GM04504 (cell line): ENCODE data around the gene SUCLG2.

Source experiments
- DNase-seq: peaks from one replicate; pipeline ENCODE4 v3.0.0-alpha.2; 2012; ENCODE audit warnings: low read depth

Gene SUCLG2

GRCh38 chr3:67458408-67458807 is 196.0 kb downstream of the SUCLG2 start:
- no peak for DNase-seq

- DNase-seq: no peak
These were observed 200.8 kb downstream of the SUCLG2 start for GRCh38 chr3:67453628-67454027.

GRCh38 chr3:67450153-67450552 is 204.3 kb downstream of the SUCLG2 start:
- no peak for DNase-seq

GRCh38 chr3:67447393-67447792 is 207.0 kb downstream of the SUCLG2 start:
- DNase-seq: no peak

- DNase-seq: no peak
These were observed 216.6 kb downstream of the SUCLG2 start for GRCh38 chr3:67437789-67438188.

GRCh38 chr3:67437090-67437489 is 217.3 kb downstream of the SUCLG2 start:
- no peak for DNase-seq

GRCh38 chr3:67433109-67433508 is 221.3 kb downstream of the SUCLG2 start:
- DNase-seq: no peak

- DNase-seq: no peak
These were observed 222.5 kb downstream of the SUCLG2 start for GRCh38 chr3:67431887-67432286.

GRCh38 chr3:67423722-67424121 is 230.7 kb downstream of the SUCLG2 start:
- DNase-seq: no peak

- no peak for DNase-seq
These were observed 232.5 kb downstream of the SUCLG2 start for GRCh38 chr3:67421912-67422311.

- no peak for DNase-seq
These were observed 234.6 kb downstream of the SUCLG2 start for GRCh38 chr3:67419779-67420178.

GRCh38 chr3:67419218-67419529 is 235.2 kb downstream of the SUCLG2 start:
- no peak for DNase-seq

GRCh38 chr3:67418426-67419217 is 235.8 kb downstream of the SUCLG2 start:
- no peak for DNase-seq

- DNase-seq: no peak
These were observed 237.7 kb downstream of the SUCLG2 start for GRCh38 chr3:67416703-67417102.

GRCh38 chr3:67415511-67415910 is 238.9 kb downstream of the SUCLG2 start:
- peak; percentile 9 for DNase-seq

GRCh38 chr3:67414740-67415139 is 239.7 kb downstream of the SUCLG2 start:
- no peak for DNase-seq

GRCh38 chr3:67405193-67405592 is 249.2 kb downstream of the SUCLG2 start:
- DNase-seq: no peak

- no peak for DNase-seq
These were observed 251.5 kb downstream of the SUCLG2 start for GRCh38 chr3:67402873-67403272.

- no peak for DNase-seq
These were observed 252.5 kb downstream of the SUCLG2 start for GRCh38 chr3:67401921-67402320.

GRCh38 chr3:67400476-67400875 is 253.9 kb downstream of the SUCLG2 start:
- no peak for DNase-seq

GRCh38 chr3:67389176-67389575 is 265.2 kb downstream of the SUCLG2 start:
- DNase-seq: no peak

- DNase-seq: no peak
These were observed 265.7 kb downstream of the SUCLG2 start for GRCh38 chr3:67388738-67389137.

GRCh38 chr3:67386451-67386850 is 268.0 kb downstream of the SUCLG2 start:
- no peak for DNase-seq

GRCh38 chr3:67384760-67385397 is 269.5 kb downstream of the SUCLG2 start:
- DNase-seq: peak; percentile 17
